Pons (tissue), 1 donor: ENCODE results near the gene C14orf180.

Experiments used
- DNase-seq: peaks from one replicate; pipeline ENCODE4 v3.0.0-alpha.2; 2016; ENCODE audit warnings: low spot score

Gene C14orf180

DNA sequence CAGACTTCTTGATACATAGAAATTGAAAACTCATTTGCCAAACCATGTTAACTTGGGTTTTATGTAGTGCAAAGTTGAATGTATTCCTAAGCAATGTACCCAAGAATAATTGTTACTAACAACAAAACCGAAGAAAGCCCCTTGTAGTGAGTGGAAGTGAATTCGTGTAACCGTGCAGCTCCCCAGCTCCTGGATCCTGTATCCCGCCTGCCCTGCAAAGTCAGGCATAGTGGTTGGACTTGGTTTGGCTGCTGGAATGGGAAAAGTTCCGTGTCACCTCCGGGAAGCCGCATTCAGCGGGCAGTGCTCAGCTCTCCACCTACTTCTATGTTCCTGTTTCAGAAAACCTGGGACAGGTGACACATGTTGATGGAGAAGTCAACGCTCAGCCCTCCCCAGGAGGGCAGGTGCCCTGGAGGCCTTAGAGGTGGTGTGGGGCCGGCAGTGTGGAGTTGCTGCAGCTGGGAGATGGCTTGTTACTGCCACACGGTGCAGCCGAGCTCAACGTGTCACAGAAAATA, 29.2 kb upstream of the C14orf180 start:
- DNase-seq: no peak

DNA sequence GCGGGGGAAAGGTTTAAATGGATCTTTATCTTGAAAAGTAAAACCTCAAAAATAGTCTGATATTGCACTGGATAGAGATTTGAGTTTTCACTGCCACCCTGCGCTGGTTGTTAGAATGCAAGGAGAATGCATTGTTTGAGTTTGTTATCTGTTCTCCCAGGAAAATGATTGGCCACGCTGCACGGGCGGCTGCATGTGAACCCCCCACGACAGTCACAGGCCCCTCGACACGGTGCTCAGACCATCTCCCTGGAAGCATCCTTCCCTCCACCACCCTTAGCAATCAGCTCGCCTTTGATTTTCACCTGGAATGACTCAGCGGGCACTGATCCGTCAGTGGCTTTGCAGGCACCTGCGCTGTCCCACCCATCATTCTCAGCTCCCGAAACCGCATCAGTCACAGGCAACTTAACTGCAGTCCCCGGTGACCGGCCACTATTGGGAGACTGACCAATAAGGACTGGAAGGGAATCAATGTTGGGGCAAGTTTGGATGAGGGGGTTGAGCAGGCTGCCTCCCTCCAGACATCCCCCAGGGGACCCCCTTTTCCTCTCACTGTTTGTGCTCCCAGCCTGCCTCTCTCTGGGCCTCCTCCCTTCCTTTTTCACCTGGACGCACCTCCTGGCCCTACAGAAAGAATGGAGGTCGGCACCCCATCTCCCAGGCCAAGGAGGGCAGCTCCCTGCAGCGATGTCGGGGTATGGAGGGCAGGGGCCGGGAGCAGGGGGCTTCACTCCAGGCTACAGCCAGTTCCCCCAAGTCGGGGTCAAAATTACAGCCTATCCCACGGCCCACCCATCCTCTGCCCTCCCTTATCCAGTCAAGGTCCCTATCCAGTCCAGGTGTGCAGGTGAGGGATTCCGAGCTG, 28.5 kb upstream of the C14orf180 start:
- no peak for DNase-seq

DNA sequence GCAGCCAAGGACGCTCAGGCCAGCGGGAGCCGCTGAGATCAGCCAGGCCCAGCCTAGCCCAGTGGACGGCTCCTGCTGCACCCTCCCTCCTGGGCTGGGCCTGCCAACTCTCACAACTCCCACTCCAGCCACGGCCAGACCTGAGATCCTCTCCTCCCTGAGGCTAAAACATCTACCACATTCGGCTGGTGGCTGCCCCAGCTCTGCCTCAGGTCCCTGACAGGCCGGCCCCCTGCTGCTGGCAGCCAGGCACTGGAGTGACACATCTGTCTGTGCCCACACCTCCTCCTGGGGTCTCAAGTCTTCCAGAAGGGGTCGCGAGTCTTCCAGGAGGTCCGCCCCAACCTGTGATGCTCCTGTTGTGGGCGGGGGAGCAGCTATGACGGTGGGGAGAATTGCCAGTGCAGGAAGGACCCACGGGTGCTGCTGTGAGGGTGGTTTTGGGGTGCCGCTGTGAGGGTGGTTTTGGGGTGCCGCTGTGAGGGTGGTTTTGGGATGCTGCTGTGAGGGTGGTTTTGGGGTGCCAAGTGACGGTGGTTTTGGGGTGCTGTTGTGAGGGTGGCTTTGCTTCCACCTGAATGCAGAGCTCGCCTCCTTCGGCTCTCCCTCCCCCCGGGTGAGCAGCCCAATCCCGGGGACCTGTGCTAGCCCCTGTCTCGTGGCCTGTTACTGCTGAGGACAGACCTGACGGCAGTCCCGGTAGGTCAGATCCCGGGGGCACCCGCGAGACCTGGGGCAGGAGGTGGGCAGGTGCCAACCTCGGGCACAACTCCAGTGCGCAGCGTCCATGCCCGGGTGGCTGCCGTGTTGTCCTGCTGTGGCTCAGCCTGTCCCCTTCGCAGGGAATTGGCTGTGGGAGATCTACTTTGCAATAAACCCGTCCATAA, 27.5 kb upstream of the C14orf180 start:
- DNase-seq: no peak

DNA sequence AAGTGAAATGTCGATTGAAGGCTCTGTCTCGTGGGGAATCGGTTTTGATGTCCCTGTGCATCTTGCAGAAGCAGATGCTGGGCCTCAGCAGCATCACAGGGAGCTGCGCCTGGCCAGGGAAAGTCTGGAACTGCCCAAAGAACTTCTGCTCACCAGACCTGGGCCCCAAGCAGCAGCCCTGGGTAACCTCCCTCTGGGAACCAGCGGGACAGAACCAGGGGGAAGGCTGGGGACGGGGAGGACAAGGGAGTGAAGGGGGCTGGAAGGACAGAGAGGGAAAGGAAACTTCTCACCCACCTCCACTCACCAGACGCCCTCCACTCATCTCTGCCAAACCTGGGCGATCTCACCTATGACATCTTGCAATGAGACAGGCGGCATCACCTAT, 26.8 kb upstream of the C14orf180 start:
- no peak for DNase-seq

DNA sequence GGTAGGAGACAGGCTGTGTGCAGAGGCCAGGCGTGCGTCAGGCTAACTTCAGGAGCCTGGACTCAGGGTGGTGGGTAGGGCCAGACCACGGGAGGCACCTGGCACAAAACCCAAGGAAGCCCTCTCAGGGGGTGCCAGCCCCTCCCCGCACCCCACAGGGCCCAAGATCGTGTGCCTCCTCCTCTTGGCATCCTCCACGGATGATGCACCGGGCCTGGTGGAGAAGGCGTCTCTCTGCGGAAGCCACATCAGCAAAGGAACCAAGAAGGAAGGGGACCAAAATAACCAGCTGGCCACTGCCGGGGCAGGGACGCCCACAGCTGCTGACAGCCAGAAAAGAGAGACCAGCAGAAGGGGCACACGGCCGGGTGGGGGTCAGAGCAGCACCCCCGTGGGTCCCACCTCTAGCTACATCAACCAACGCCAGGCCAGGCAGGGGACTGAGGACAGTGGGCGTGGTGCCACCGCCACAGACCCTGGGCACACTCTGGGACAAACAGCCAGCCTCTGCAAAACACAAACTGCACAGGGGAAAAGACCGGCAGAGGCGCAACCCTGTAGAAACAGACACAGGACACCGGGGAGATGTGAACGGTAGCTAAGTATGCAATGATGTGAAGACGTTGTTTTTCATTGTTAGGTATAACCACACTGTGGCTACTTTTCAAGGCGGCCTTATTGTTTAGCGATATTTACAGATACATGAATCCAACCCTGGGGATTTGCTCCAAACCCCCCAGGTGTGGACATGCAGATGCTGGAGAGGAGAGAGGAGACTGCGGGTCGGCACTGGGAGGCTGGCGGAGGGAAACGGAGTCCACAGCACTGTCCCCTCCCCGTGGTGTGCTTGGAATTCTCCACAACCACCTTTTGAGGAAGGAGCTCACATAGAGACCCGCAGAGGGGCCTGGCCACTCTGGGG, 26.1 kb upstream of the C14orf180 start:
- DNase-seq: no peak

DNA sequence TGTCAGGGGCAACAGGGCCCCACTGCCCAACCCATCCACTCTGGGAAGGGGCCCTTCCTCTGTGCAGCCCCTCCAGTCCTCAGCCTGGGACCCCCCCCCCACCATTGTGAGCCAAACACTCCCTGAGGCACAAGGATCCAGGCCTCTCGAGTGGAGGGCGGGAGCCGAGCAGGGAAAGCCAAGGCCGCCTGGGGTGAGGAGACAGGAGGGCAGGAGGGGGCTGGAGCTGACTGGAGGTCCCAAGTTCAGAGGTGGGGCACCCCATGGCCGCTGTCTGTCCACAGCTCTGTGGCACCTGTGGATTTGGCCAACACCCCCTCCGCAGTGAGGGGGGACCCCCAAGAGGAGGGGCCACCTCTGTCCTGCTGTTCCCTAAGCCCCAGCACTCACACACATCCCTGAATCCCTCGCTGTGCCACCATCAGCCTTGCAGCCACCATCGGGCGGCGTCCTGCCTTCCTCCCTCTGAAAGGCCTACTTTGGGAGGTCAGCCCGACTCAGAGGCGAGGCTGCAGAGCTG, 25.4 kb upstream of the C14orf180 start:
- DNase-seq: no peak

DNA sequence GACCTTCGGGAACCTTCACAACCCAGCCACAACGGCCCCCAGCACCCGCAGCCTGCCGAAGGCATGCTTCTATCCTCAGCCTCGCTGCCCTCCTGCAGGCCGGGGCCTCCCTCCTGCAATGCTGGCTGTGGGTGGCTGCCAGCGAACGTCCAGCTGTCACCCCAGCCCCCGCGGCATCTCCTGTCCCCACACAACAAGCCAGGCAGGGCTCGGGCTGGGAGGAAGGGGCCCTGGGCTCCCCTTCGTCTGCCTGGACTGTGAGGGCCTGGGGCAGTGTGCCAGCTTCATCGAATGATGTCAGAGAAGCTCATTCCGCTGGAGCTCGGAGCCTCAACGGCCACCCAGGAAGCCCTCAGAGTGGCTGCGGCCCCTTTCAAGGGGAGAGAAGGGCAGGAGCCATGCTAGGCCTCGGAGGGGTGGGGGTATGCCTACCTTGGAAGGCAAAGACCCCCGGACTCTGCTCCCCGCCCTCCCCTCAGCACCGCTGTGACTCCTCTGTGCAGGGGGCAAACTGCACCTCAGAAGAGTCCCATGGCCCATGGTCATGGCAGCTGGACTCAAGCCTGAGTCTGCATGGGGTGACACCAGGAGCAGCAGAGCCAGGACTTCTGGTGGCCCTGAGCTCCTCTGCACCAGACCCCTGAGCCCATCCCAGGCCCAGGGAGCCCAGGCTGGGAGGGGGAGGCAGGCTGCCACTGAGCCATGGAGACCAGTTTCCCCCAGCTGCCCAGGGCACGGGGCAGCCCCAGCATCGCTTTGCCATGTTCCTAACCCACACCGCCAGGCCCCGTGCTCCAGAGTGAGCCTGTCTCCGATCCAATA, 24.7 kb upstream of the C14orf180 start:
- DNase-seq: no peak

DNA sequence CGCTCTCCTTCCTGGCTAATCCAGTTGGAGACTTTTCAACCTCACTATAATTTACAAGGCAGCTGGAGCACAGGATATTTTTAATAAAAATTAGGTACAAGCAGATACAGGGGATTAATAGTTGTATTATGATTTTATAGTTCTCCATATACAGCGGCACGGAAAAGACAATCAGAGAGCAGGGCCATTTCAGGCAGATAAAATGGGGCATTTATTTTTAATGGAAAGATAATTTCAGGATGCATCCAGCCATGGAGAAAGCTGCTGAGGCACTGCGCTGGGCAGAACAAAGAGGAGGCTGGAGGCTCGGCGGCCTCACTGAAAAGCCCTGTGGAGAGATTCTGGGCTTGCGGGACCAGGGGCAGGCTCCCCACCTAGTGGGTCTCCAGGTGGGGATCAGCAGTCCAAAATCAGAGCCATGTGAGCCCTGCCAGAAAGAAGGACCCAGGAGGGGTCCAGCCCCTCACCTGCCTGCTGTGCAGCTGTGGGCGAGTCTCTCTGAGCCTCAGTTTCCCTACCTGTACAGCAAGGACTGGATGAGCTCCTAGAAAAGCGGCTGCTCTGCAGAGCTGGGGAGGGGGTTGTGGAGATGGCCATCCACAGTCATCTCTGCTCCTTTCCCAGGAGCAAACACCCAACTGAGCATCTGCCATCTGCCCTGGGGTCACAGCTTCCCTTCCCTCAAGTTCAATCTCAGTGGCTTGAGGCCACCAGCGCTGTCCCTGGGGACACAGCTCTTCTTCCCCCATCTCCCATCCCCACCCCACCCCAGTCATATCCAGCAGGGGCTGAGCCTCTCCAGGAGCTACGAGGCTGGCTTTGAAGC, 23.9 kb upstream of the C14orf180 start:
- no peak for DNase-seq

DNA sequence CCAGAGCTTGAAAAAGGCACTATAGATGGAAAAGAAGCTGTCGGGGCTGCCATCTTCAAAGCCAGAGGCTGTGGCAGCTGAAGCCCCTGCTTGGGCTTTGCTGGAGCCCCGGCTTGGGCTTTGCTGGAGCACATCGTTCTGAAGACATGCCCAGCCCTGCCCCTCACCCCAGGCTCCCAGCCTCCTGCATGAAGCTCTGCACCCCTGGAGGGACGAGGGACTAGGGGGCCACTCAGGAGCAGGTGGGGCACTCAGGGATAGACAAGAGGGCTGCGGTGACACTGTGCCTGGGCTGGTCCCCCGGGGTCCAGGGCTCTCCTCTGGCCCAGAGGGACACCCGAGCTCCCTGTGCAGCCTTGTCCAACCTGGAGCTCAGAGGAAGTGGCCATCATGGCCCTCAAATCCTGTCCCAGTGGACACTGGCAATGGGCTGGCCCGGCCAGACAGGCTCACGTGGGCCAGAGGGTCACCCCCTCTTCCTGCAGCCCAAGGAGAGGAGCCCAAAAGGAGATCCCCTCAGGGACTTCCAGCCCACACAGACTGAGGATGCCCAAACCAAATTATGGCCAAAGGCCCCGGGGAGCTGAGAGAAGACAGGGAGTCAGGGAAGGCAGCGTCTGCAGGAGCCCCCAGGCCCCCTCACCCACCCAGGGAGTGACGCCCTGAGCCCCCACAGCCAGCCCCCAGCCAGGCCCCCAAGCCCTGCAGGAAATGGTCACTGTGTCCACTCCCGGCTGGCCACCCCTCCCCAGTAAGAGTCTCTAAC, 23.1 kb upstream of the C14orf180 start:
- no peak for DNase-seq

DNA sequence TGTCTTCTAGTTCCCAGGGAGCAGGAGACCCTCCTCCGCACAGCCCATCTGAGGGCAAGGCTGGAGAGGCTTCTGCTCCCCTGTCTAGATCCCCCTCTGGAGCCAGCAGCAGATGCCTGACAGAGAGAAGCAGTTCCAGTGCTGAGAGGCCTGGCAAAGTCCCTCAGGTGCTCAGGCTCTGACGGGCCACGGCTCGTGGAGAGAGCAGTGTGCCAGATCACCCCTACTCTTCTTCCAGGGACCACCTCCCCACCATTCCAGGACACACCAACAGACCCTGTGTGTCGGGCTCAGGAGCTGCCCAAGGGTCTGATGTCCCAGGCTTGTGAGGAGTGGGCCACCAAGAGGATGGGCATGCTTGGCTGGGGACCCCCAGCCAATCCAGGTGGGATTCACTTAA, 22.5 kb upstream of the C14orf180 start:
- no peak for DNase-seq

DNA sequence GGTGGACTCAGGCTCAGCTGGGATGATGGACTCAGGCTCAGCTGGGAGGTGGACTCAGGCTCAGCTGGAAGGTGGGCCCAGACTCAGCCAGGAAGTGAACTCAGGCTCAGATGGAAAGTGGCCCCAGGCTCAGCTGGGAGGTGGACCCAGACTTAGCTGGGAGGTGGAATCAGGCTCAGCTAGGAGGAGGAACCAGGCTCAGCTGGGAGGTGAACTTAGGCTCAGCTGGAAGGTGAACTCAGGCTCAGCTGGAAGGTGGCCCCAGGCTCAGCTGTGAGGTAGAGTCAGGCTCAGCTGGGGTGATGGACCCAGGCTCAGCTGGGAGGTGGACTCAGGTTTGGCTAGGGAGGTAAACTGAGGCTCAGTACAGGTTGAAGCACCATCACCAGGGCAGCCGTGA, 21.8 kb upstream of the C14orf180 start:
- no peak for DNase-seq

DNA sequence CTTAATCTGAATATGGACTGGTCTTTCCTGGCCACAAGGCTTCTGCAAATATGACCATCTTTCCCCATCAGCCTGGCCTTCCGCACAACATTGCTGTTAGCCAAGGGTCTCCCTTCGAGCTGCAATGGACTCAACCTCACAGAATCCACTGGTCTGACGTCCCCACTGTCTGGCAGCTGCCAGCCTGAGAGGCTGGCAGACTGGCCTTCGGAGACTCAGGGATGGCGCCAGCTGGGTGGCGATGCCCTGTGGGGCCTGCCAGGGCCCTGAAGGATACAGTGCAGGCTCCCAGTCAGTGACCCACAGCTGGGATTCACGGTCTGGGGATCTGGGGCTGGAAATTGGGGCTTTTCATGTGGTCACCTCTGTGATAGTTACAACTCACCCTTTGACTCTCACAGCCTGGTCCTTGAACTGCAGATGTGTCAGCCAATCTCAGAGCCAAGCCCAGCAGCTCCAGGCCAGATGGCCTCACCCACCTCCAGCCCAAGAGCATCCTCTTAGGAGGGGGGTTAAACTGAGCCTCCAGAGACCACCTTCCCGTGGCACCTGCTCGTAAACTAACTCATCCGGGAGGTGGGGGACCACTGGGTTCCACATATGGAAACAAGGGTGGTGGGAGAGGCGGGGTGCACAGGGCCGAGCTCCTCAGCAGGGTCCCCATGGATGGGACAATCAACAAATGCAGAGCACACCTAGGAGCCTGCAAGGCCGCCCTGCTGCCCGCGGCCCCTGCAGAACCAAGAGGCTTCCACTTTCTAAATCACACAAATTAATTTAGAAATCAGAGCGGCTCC, 21.1 kb upstream of the C14orf180 start:
- DNase-seq: no peak

DNA sequence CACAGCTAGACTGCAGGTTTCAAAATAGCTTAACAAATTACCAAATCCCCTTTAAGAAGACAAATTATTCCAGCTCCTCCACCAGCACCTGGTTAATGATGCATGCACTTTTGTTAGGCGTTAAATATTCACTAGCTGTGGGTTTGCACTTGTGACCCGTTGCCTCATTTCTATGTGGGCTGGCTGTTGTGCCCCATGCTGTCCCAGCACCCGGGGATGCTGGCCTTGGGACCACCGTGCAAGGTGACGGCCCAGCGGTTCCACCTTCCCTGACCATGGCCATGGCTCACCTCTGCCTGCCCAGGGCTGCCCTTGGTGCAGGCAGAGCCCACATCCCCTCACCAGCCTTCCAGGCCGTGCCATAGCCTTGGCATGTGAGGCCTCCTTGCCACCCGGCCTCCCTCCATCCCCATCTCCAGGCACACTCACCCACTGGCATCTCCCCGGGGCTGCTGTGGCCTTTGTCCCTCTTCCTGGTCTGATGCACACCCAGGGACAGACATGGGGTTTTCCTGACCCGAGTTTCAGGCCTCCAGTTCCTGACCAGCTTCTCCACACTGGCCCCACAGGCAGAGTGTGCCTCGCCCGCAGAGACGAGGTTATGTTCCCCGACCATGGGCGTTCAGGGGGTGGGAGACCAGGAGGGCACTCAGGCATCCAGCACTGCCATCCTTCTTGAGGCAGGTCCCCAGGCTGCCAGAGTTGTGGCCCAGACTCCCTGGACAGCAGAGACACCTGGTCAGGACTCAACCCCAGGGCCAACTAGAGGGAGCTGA, 20.3 kb upstream of the C14orf180 start:
- no peak for DNase-seq

DNA sequence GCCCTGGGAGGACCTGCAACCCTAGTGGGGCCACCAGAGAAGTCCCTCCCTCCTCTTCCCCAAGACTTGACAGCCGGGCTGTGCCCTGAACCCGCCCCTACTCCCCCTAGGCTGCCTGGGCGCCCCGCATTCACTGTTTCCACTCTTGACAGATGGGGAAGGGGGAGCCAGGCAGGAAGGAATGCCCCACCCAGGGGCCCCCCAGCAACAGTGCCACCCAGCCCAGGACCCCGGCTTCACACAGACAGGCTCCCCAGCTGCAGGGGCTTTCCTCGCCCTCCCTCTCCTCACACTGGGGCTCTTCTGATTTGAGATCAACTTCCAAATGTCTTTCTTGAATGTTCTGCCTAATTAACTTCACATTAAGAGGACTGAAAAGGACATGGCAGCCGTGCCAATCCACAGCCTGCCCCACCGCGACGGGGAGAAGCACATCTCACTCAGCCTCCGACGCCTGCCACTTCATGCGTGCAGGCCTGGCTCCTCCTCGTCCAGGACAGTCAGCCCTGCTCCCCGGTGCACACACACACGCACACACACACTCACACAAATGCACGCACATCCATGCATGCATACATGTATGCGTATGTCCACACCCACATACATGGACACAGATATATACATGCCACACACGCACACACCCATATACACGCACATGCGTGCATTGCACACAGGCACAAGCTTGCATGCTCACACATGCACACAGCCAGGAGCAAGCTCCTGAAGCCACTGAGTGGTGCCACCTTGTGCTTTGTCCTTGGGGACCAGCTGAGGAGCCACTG, 19.6 kb upstream of the C14orf180 start:
- DNase-seq: no peak

DNA sequence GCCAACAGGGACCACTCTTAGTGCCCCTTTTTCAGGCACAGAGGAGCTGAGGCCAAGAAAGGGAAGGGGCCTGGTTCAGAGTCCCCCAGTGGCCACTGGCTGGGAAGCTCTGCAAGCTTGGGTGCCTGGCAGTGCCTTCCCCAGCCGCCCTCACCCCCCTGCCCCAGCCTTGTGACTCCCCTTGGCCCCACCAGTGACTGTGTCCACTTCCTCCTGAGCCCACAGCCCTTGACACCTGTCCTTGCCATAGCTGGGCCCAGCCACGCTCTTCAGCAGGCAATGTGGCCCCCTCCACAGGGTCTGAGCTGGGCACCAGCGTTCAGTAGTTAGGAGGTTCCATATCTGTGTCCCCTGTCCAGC, 19.0 kb upstream of the C14orf180 start:
- DNase-seq: no peak

DNA sequence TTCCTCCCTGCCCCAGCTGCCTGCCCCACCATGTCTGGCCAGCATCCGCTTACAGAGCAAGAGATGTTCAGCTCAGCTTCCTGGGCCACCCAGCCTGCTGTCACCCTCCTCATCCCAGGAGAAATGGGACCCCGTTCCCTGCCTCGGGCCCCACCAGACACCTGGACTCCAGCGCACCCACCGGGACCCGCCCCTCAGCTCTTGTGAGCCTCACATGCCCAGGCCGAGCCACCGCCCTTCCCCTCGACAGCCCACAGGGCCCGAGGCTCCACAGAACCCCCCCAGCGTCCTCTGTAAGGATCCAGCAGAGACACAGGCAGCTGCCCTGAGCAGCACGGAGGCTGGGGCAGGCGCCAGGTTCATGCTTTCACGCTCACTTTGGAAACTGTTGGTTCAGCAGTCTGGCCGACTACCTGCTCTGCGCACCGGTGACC, 18.4 kb upstream of the C14orf180 start:
- no peak for DNase-seq
